GM21786 (cell line): Measurements from ENCODE around the gene MLKL.
"Not testable (repeated sequence)": the region's sequence is repeated elsewhere in the genome, so short reads cannot be mapped to it uniquely, and the experiment has no call there.

ENCODE experiments used
- ATAC-seq: cut with Tn5 transposase; IDR thresholded peaks from one replicate; pipeline ENCODE4 v1.9.1; 2021; ENCODE audit not compliant: unreplicated experiment

Gene MLKL

DNA sequence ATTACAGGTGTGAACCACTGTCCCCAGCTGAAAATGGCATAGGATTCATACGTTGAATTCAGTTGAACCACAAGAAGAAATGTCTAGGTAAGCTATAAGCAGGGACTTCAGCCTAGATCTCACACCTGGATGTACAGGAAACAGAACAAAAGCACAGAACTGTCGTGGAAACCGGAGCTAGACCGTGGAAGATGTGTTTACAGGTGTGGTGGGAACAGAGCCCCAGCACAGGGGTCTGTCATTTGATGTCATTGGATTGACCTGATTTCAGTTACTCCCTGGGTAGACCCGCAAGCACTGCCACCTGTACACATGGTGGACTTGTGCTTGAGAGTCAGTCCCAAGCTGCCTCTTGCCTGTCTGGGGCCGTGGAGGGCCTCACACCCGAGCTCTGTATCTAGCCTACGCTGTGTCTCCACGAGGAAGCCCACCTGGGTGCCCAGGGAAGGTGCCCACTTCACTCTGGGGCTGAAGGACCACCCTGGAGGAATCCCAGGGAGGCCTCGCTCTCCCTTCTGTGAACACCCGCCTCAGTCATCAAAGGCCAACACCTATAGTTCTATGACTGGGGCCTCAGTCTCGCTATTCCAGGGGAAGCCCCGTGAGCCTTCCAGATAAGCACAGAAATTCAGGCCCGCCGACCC lies 32.2 kb upstream of the MLKL start:
- ATAC-seq: no peak

DNA sequence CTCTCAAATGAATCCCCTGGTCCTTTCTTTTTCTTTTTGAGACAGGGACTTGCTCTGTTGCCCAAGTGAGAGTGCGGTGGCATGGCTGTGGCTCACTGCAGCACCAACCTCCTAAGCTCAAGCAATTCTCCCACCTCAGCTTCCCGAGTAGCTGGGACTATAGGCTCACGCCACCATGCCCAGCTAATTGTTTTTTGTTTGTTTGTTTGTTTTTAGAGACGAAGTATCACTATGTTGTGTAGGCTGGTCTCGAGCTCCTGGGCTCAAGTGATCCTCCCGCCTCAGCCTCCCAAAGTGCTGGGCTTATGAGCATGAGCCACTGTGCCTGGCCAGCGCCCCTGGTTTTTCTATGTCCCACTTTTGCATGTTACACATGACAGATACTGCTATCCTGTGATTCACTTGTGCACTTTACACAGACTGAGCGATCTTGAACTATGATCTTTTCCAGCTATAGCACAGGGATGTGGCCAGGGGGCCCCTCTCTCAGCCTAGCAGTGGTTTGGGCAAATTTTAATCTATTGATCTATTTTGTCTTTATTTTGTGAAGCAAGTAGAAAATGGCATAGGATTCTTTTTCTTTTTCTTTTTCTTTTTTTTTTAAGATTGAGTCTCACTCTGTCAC lies 31.3 kb upstream of the MLKL start:
- no peak for ATAC-seq

DNA sequence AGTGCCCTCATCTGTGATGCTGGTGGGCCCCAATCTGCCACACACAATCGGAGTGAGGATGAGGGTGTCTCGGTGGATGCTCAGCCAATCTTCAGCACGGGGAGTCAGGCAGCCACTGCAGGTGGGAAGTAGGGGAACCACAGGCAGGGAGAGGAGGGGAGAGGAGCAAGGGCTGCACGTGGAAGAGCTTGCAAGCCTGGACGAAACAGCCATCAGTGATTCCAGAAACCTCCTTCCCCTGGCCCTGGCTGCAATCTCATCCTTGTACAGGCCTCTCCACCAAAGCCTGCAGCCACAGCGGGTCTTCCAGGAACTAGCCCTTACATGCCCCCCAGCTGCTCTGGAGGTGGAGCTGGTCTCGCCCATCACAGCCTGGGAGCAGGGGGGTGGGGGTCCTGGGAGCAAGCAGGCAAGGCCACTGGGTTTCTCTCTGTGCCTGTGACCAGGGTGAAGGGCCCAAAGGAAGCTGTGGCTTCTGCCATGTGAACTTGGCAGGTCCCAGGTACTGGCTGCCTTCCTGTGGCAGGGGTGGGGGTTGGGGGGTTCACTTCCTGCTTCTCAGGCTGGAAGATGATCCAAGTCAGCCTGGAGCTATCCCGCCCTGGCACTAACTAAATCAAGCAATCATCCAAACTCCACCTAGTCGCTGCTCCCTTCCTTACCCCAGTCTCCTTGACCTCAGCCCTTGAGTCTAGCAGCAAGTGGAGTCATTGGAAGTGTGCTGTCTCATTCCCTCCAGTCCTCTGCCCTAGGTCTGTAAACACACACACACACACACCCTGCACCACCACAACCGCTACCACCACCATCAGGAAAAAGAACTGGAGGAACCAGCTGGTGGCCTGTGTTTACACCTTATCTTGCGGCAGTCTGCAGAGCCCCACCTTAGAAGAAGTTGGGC lies 29.4 kb upstream of the MLKL start:
- no peak for ATAC-seq

DNA sequence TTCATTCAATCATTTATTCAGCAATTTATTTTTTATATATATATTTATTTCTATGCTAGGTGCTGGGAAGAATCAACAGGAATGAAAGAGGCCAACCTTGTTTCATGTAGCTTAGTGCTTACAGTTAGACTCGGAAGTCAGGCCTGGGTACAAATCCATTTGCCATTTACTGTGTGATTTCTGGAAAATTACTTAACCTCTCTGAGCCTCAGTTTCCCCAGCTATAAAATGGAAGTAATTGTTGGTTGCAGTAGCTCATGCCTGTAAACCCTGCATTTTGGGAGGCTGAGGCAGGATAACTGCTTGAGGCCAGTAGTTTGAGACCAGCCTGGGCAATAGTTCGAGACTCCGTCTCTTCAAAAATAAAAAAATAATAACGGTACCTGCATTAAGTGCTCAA lies 27.2 kb upstream of the MLKL start:
- no peak for ATAC-seq

DNA sequence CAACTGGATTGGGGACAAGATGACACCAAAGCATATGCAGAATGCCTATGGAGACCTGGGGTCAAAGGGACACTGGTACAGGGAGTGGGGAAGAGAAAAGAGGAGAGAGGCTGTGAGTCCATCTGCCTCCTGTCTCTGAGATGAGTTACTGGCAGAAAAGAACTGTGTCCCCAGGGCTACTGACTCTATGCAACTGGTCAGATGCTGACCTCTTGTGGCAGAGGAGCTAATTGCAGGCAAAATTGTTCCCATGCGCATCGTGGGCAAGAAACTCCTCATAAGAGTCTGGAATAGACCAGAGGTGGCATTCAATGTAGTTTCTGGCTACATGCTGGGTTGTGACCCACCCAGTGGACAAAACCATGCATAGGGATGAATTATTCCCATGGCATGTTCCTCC lies 26.1 kb upstream of the MLKL start:
- ATAC-seq: no peak

DNA sequence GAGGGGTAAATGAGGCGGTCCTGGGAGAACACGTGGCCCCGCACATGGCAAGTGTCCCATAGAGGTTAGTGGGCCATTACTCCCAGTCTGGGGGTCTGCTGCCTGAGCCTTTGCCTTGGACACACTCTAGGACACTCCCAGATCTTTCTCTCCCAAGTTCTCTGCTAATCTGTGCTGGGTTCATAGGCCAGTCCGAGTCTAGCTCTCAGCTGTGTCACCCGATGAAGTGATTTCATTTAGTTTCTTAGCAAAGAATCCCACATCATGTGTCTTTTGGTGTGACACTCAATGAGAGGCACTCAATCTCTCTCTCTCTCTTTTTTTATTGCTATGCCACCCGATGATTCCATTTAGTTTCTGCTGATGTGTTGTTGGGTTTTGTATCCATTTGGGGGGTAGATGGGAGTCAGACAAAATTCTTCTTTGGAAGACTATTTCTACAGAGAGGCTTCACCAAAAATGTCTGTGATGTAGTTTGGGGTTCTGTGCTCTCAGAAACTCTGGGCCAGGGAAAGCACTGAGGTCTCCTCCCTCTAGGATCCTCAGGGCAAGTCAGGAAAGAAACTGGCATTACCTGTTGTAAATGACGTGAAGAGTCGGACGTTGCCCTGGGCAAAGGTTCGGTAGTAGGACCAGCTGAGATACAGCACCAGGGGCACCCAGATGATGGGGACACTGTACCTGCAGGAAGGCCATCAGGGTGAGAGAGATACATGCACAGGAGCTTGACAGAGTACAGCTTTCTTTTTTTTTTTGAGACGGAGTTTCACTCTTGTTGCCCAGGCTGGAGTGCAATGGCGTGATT lies 25.2 kb upstream of the MLKL start:
- no peak for ATAC-seq

DNA sequence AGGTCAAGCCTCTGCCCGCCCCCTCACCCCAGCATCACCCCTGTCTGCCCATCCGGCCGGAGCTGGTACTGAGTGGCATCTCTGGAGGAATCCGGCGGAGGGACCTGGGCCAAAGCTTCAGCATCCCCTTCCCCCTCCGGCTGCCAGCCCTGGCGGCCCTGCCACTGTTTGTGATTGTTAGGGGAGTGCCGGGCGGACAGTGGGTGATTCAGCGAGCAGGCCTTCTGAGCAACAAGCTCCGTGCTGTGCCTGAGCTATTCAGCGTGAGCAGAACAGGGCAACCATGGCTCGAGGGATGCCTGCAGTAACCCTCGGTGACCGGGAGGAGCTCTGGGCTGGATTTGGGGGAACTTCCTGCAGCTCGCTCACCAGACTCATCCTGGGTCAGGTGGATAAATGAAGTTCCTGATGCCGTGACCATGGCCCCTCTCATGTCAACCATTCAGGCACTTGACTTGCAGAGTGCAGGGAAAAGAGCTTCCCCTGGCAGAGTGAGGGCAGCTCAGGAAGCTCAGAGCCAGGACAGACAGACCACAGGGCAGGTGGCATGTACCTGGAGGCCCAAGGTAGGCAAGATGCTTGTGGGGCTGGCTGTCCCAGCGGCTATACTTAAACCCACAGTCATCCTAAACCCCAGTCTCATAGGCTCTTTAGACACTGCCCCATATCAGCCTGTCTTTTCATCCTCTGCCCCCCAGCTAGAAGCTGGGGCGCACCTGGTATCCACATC lies 24.3 kb upstream of the MLKL start:
- ATAC-seq: no peak

DNA sequence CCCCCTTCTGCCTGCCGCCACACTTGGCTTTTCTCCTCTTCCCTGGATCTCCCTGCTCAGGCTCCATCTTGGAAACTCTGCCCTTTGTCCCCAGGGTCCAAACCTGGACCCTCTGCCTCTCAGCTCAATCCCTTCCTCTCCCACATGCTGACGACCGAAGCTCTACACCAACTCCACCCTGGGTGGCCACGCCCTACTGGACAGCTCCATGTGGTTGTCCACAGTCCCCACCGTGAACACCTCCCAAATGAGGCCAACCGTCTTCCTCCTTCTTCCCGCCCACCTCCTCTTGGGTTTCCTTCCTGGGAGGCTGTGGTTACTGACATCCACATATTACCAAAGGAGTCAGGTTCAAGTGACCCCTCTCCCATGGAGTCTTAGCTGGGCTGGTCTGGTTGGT lies 22.6 kb upstream of the MLKL start:
- ATAC-seq: no peak

DNA sequence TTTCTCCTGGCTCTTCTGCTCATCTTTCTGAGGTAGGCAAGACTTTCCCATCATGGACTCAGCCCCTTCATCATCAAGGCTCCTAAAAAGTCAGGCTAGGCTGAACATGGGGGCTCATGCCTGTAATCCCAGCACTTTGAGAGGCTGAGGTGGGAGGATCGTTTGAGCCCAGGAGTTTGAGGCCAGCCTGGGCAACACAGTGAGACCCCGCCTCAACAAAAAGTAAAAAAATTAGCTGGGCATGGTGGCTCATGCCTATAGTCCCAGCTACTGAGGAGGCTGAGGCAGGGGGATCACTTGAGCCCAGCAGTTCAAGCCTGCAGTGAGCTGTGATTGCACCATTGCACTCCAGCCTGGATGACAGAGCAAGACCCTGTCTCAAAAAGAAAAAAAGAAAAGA lies 21.5 kb upstream of the MLKL start:
- not testable (repeated sequence) for ATAC-seq

DNA sequence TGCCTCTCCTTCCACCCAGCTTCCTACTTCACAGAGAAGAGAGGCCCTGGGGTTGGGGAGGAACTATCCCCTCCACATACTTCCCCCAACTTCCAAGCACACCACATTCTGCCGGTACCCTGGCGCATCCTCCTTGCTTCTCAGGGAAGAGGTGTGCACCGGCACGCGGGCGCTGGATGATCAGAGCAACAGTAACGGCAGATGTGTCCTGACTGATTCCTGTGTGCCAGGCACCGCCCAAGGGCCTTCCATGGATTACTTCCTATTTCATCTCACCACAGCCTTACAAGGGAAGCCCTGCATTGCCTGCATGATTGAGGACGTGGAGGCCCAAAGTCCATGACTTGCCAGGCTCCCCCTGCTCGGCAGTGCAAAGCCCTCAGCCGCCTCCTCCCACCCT lies 21.1 kb upstream of the MLKL start:
- no peak for ATAC-seq

DNA sequence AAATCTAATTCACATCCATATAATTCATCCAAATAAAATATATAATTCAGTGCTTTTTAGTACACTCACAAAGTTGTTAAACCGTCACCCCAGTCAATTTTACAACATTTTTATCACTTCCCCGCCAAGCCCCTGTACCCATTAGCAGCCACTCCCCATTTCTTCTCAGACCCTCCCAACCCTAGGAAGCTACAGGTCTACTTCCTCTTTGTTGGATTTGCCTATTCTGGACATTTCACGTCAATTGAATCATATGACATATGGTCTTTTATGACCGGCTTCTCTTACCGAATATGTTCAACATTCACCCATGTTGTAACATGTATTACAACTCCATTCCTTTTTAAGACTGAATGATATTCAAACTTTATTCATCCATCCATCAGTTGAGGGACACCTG lies 19.9 kb upstream of the MLKL start:
- no peak for ATAC-seq

DNA sequence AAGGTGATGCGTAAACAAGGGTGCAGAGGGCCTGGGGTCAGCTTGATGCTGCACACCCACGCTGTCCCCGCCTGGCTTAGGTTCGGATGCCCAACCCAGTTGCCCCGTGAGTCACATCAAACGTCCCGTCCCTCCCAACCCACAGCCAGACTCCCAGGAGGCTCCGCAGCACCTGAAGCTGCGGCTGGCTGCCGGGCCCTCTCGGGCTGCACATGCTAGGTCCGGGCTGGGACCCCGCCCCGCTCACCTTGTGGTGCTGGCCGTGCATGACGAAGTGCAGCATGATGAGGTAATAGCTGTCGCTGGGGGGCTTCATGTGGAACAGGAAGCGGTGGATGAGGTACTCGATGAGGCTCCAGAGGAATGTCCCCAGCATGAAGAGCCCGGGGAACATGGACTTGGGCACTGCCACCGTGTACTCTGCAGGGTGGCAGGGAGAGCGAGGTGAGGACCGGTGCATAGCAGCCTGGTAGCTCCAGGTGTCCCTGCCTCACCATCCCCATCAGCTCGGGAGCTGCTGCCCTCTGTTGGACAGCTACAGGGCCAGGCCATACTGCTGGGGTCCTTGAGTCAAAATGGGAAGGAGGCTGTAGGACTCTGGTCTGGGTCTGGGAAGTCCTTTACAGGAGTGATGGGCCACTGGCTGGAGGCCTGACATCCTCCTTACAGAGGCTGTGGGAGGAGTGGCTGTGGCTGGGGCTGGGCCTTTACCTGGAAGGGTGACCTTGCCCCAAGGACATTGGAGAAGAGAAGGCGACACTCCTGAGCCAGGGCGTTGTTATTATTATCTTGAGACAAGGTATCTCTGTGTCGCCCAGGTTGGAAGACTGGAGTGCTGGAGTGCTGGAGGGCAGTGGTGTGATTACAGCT lies 18.3 kb upstream of the MLKL start:
- ATAC-seq: no peak

DNA sequence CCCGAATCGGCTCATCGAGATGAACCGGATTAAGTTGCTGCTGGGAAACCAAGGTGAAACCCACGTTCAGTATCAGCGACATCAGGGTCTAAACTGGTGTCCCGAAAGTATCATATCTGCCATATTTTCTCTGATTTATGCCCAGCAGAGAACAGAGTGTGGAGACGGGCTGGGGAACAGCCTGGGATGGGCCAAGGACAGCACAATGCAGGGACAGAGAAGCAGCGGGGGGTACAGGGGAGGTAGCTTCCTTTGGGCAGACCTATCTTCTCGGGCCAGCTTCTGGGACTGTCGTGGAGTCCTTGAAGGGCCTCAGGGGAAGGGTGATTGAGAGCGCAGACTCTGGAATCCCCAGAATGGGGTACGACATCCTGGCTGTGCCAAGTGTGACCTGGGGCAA lies 17.5 kb upstream of the MLKL start:
- ATAC-seq: no peak

DNA sequence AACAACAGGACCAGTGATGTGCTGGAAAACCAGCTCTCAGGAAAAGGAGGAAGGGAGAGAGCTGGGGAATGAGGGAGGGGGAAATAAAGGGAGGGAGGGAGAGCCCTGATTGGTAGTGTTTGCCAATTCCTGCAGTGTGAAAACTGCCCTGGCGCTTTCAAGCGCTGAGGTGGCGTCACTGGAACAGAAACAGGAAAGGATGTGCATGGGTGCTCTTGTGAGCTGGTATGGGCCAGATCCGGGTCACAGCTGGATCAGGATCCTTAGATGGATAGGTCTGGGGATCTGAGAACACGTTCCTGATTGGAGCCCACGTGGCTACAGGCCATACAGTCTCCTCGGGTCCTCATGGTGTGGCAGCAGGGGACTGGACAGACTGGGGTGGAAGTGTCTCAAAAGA lies 16.7 kb upstream of the MLKL start:
- no peak for ATAC-seq

DNA sequence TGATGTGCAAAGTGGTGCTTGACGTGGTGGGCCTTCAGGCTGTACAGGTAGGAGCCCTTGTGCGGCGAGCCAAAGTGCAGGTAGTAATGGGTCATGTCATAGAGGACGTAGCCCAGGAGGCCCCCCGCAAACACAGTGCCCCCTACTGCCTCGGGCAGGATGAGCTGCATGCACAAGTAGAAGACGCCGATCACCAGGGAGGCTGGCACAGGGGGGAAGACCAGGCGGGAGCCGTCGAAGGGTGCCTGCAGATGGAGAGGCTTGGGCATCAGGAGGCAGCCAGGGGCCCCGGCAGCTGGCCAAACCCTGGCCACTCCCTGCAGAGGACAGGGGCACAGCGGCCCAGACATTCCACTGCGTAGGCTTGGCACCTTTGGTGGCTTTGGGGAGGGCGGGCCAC lies 15.7 kb upstream of the MLKL start:
- ATAC-seq: no peak

DNA sequence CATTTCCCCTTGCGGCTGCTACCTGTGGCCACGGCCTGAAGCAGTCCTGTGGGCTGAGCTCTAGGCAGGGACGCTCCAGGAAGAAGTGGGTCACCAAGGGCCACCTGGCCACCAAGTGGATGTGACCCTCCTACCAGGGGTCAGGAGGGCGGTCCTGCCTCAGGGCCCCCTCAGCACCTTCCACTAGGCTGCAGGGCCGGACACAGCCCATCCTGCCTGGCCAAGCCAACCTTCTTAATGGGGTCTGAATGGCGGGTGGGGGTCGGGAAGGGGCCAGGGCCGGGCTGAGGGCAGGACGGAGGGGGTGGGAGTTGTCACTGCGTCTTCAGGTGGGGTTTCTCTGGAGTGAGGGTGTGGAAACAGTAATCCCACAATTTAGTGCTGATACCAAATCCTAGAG lies 13.2 kb upstream of the MLKL start:
- no peak for ATAC-seq

DNA sequence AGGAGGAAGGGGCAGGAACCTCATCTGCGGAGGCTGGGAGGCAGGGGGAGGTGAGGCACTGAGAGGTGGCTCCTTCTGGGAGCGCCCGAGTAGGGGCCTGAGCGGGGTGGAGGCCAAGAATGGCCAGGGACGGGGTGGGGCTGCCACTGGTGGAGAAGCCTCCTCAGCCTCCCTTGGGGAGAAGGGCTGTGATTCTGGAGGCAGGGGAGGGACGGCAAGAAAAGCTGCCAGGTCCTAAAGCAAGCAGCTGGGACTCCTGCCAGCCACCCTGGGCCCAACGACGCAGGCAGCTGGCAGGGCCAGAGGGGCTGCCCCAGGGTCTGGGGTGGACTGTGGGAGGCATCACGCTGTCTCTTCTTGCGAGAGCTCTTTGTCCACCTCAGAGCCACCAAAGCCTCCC lies 12.7 kb upstream of the MLKL start:
- ATAC-seq: no peak

DNA sequence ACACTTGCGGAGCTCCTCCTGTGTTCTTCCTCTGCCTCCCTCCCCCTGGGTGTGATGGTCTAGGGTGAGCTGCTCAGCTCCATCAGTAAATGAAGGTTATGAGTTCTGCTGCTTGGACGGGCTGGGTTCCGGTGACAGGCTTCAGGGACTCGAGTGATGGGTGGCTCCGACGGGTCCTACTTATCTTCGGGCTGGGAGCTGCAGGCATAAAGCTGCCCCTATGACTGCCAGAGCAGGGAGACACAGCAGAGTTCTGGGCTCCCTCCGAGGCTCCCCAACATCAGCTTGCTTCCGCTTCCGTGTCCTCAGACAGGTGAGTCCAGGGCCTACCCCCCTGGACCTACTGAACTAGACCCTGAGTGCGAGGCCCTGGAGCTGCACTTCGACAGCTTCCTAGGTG lies 11.3 kb upstream of the MLKL start:
- ATAC-seq: no peak

DNA sequence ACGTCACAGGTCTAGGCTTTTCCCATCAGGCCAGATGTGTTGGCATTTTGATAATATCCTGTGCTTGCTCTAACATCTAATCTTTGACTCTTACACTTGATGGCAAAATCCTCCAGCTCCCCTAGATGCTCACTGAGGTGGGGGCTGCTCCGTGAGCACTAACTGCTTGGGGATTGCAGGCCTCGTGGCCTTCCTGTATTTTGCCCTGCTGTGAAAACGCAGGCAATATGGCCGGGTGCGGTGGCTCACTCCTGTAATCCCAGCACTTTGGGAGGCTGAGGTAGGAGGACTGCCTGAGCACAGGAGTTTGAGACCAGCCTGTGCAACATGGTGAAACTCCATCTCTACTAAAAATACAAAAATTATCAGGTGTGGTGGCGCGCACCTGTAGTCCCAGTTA lies 9.7 kb upstream of the MLKL start:
- no peak for ATAC-seq

DNA sequence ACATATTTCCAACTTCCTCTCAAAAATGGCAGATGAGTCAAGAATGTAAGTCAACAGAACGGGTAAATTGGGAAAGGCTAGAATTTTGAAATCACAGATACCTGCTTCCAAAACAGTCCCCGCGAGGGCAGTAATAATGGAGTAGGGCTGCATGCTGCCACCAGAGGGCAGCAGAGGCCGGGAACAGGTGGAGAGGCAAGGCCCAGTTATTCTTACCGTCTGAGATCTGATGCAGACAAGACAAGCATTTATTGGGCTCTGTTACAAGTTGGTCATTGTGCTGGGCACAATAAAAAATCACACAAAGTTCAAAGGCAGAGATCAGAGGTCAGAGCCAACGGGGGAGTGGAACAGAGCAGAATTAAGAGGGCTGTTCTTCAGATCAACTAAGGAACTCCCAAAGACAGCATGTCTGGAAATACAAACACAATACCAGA lies 8.8 kb upstream of the MLKL start:
- peak; percentile 91 for ATAC-seq
